NB4 (cell line): ENCODE data around the gene SMOC2.

ENCODE experiments used
- MYC ChIP-seq: IDR thresholded peaks from 2 replicates; pipeline ENCODE4 v1.6.1; 2011; ENCODE audit warnings: low read depth, low read length
- POLR2A ChIP-seq: IDR thresholded peaks from 2 replicates; pipeline ENCODE4 v1.6.1; 2011; ENCODE audit warnings: mild to moderate bottlenecking; ENCODE audit not compliant: insufficient read length; ENCODE audit errors: extremely low read depth
- TF ChIP-seq, protein P1 (sequence below): IDR thresholded peaks from one replicate; pipeline ENCODE4 v1.5.1; 2012; ENCODE audit warnings: low read depth, low read length
- TF ChIP-seq, protein P2 (sequence below): IDR thresholded peaks from 2 replicates; pipeline ENCODE4 v1.6.1; 2011; ENCODE audit warnings: low read depth, low read length

DNA sequence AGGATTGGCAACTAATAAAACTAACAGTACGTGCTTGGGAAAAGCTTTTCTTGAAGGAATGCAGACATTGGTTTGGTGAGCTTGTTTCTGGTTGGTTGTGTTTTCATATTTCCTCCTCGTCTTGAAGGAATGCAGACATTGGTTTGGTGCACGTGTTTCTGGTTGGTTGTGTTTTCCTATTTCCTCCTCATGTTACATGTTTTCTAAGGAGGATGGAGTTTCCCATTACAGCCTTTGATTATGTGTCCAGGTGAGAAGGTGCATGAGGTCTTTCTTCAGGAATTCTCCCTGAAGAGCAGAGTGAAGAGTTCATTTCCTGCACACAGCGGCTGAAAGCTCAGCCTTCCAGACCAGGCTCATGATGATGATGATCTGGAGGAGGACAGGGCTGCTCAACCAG is 190.6 kb downstream of the SMOC2 start:
- TF ChIP-seq POLR2A (no peak), MYC (no peak)
- TF ChIP-seq, protein P1, sequence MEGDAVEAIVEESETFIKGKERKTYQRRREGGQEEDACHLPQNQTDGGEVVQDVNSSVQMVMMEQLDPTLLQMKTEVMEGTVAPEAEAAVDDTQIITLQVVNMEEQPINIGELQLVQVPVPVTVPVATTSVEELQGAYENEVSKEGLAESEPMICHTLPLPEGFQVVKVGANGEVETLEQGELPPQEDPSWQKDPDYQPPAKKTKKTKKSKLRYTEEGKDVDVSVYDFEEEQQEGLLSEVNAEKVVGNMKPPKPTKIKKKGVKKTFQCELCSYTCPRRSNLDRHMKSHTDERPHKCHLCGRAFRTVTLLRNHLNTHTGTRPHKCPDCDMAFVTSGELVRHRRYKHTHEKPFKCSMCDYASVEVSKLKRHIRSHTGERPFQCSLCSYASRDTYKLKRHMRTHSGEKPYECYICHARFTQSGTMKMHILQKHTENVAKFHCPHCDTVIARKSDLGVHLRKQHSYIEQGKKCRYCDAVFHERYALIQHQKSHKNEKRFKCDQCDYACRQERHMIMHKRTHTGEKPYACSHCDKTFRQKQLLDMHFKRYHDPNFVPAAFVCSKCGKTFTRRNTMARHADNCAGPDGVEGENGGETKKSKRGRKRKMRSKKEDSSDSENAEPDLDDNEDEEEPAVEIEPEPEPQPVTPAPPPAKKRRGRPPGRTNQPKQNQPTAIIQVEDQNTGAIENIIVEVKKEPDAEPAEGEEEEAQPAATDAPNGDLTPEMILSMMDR, result no peak
- TF ChIP-seq, protein P2, sequence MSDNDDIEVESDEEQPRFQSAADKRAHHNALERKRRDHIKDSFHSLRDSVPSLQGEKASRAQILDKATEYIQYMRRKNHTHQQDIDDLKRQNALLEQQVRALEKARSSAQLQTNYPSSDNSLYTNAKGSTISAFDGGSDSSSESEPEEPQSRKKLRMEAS, result no peak
